ENCODE data around the gene NRP1.

NRP1 gene

GRCh38 chr10:33352175-33352574, 17.7 kb upstream of the NRP1 start:
- no peak overlapping the region for H2BK15ac ChIP-seq (ENCODE audit: low read length)
- no peak overlapping the region for H3K4me3 ChIP-seq (ENCODE audit: low read length in 2 of 2)

DNA sequence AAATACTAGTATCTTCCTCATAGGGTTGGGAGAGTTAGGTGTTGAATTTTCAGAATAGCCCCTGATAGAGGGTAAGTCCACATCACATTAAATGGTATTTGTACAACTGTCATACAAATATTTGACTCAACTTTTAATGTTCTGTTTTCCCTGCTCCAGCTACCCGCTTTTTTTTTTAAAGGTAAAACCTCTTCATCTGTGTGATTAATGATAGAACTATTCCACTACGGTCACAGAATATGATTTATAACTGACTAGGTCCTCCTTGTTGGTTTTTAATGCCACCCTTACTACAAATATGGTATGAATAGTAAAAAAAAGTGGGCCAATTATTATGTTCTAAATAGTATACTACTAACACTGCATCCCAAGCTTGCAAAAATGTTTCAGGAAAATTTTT, 15.6 kb upstream of the NRP1 start:
- H3K9me3 ChIP-seq (replicated peaks in 1 of 2; ENCODE audit: control insufficient read depth in 2 of 2, insufficient read depth in 1 of 2, low read depth in 1 of 2, low read length in 2 of 2): peaks cover 0 to 2% of the 10 kb centered on the region in 2 donors
- no peaks in the 10 kb centered on the region for H3K36me3 ChIP-seq (replicated peaks in 1 of 2; ENCODE audit: control insufficient read depth in 2 of 2, insufficient read depth in 2 of 2, low read length in 2 of 2)
- H4K8ac ChIP-seq (ENCODE audit: low read depth, low read length): no peak overlapping the region
- H3K79me1 ChIP-seq (ENCODE audit: low read depth, low read length): no peaks in the 10 kb centered on the region
- no peaks in the 10 kb centered on the region for H3K27me3 ChIP-seq (ENCODE audit: control insufficient read depth in 3 of 3, insufficient read depth in 3 of 3, low read depth in 1 of 3, low read length in 3 of 3)
- H3K4me3 ChIP-seq (ENCODE audit: low read length in 2 of 2): no peak overlapping the region
- no peak overlapping the region for H2BK5ac ChIP-seq (ENCODE audit: low read length)
- no peak overlapping the region for H2AK5ac ChIP-seq (ENCODE audit: low read depth, low read length)
- WGBS, 2 donors (ENCODE audit: extremely low coverage in 2 of 2, insufficient read length in 2 of 2, insufficient replicate concordance in 1 of 2): no CpG with 5 or more reads among the region's 2 CpGs
- H3K9ac ChIP-seq (ENCODE audit: low read depth, low read length, poor library complexity): no peak overlapping the region
- H3K23ac ChIP-seq (ENCODE audit: low read depth, low read length, poor library complexity): no peak overlapping the region
- H3K14ac ChIP-seq (ENCODE audit: low read length): no peak overlapping the region
- H3K27ac ChIP-seq (replicated peaks; ENCODE audit: low read length): no peak overlapping the region
- no peak overlapping the region for H2AFZ ChIP-seq (ENCODE audit: low read length)
- DNase-seq (ENCODE audit: low spot score): no peak
- no peak overlapping the region for H3K4ac ChIP-seq (ENCODE audit: low read length)
- H2BK120ac ChIP-seq (ENCODE audit: low read depth, low read length): no peak overlapping the region
- no peak overlapping the region for H3K18ac ChIP-seq (ENCODE audit: low read length)
- no peak overlapping the region for H4K91ac ChIP-seq (ENCODE audit: low read depth, low read length, poor library complexity)
- no peak overlapping the region for H3K4me2 ChIP-seq (ENCODE audit: insufficient read depth, low read length, poor library complexity, severe bottlenecking)
- H2BK12ac ChIP-seq (ENCODE audit: low read length): no peak overlapping the region
- no peaks in the 10 kb centered on the region for H3K4me1 ChIP-seq (ENCODE audit: control insufficient read depth in 2 of 2, insufficient read depth in 1 of 2, low read depth in 1 of 2, low read length in 2 of 2)
- no peak overlapping the region for H2BK15ac ChIP-seq (ENCODE audit: low read length)

More at GRCh38 chr10:33352175-33352574, 17.7 kb upstream of the NRP1 start:
- Histone ChIP-seq H3K9ac (ENCODE audit: low read depth, low read length, poor library complexity) (no peak overlapping the region), H3K27ac (replicated peaks; ENCODE audit: low read length) (no peak overlapping the region), H3K4me1 (ENCODE audit: control insufficient read depth in 2 of 2, insufficient read depth in 1 of 2, low read depth in 1 of 2, low read length in 2 of 2) (no peaks in the 10 kb centered on the region), H2AK5ac (ENCODE audit: low read depth, low read length) (no peak overlapping the region), H4K91ac (ENCODE audit: low read depth, low read length, poor library complexity) (no peak overlapping the region), H2BK120ac (ENCODE audit: low read depth, low read length) (no peak overlapping the region), H4K8ac (ENCODE audit: low read depth, low read length) (no peak overlapping the region), H3K9me3 (replicated peaks in 1 of 2; ENCODE audit: control insufficient read depth in 2 of 2, insufficient read depth in 1 of 2, low read depth in 1 of 2, low read length in 2 of 2) (peaks cover 0 to 2% of the 10 kb centered on the region in 2 donors), H3K4ac (ENCODE audit: low read length) (no peak overlapping the region), H3K4me2 (ENCODE audit: insufficient read depth, low read length, poor library complexity, severe bottlenecking) (no peak overlapping the region), H3K14ac (ENCODE audit: low read length) (no peak overlapping the region), H2BK12ac (ENCODE audit: low read length) (no peak overlapping the region), H3K27me3 (ENCODE audit: control insufficient read depth in 3 of 3, insufficient read depth in 3 of 3, low read depth in 1 of 3, low read length in 3 of 3) (no peaks in the 10 kb centered on the region), H3K23ac (ENCODE audit: low read depth, low read length, poor library complexity) (no peak overlapping the region), H3K79me1 (ENCODE audit: low read depth, low read length) (no peaks in the 10 kb centered on the region), H3K36me3 (replicated peaks in 1 of 2; ENCODE audit: control insufficient read depth in 2 of 2, insufficient read depth in 2 of 2, low read length in 2 of 2) (no peaks in the 10 kb centered on the region), H2BK5ac (ENCODE audit: low read length) (no peak overlapping the region), H2AFZ (ENCODE audit: low read length) (no peak overlapping the region), H3K18ac (ENCODE audit: low read length) (no peak overlapping the region)
- DNase-seq (ENCODE audit: low spot score): no peak
- WGBS, 2 donors (ENCODE audit: extremely low coverage in 2 of 2, insufficient read length in 2 of 2, insufficient replicate concordance in 1 of 2): no CpG with 5 or more reads among the region's 3 CpGs

DNA sequence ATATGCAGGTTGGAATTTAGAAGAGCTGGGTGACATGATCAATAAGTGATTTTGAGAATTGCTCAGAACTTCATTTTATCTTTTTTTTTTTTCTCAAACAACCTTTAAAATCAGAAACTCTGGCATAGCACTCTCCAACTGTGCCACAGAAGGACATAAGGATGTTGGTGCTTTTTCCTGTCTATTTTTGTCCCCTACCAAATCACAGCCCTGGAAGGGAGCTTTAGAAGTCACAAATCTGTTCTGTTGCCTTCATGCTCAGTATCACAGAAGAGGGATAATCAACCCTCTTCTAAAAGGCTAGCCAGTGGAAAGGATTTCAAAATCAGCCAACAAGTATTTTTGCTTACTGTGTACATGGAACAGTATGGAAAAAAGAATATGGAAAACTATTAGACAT, 14.8 kb upstream of the NRP1 start:
- no peak overlapping the region for H3K4me3 ChIP-seq (ENCODE audit: low read length in 2 of 2)
- H4K8ac ChIP-seq (ENCODE audit: low read depth, low read length): no peak overlapping the region
- H3K4me2 ChIP-seq (ENCODE audit: insufficient read depth, low read length, poor library complexity, severe bottlenecking): no peak overlapping the region
- peaks cover 0 to 7% of the 10 kb centered on the region in 2 donors for H3K9me3 ChIP-seq (replicated peaks in 1 of 2; ENCODE audit: control insufficient read depth in 2 of 2, insufficient read depth in 1 of 2, low read depth in 1 of 2, low read length in 2 of 2)
- no peak overlapping the region for H3K9ac ChIP-seq (ENCODE audit: low read depth, low read length, poor library complexity)
- no peak overlapping the region for H3K18ac ChIP-seq (ENCODE audit: low read length)
- H2BK12ac ChIP-seq (ENCODE audit: low read length): no peak overlapping the region
- no peak overlapping the region for H3K23ac ChIP-seq (ENCODE audit: low read depth, low read length, poor library complexity)
- H3K79me1 ChIP-seq (ENCODE audit: low read depth, low read length): no peaks in the 10 kb centered on the region
- H3K27me3 ChIP-seq (ENCODE audit: control insufficient read depth in 3 of 3, insufficient read depth in 3 of 3, low read depth in 1 of 3, low read length in 3 of 3): no peaks in the 10 kb centered on the region
- H2AFZ ChIP-seq (ENCODE audit: low read length): no peak overlapping the region
- no peaks in the 10 kb centered on the region for H3K4me1 ChIP-seq (ENCODE audit: control insufficient read depth in 2 of 2, insufficient read depth in 1 of 2, low read depth in 1 of 2, low read length in 2 of 2)
- DNase-seq (ENCODE audit: low spot score): no peak
- no peaks in the 10 kb centered on the region for H3K36me3 ChIP-seq (replicated peaks in 1 of 2; ENCODE audit: control insufficient read depth in 2 of 2, insufficient read depth in 2 of 2, low read length in 2 of 2)
- no peak overlapping the region for H2AK5ac ChIP-seq (ENCODE audit: low read depth, low read length)
- no peak overlapping the region for H4K91ac ChIP-seq (ENCODE audit: low read depth, low read length, poor library complexity)
- H3K4ac ChIP-seq (ENCODE audit: low read length): no peak overlapping the region
- H2BK15ac ChIP-seq (ENCODE audit: low read length): no peak overlapping the region
- no peak overlapping the region for H2BK5ac ChIP-seq (ENCODE audit: low read length)
- H2BK120ac ChIP-seq (ENCODE audit: low read depth, low read length): no peak overlapping the region
- no peak overlapping the region for H3K14ac ChIP-seq (ENCODE audit: low read length)
- H3K27ac ChIP-seq (replicated peaks; ENCODE audit: low read length): no peak overlapping the region

GRCh38 chr10:33347211-33347610, 12.7 kb upstream of the NRP1 start:
- Histone ChIP-seq H2AFZ (ENCODE audit: low read length) (no peak overlapping the region), H3K79me1 (ENCODE audit: low read depth, low read length) (no peaks in the 10 kb centered on the region), H3K27ac (replicated peaks; ENCODE audit: low read length) (no peak overlapping the region), H2BK12ac (ENCODE audit: low read length) (no peak overlapping the region), H2BK120ac (ENCODE audit: low read depth, low read length) (no peak overlapping the region), H2BK15ac (ENCODE audit: low read length) (no peak overlapping the region), H4K8ac (ENCODE audit: low read depth, low read length) (no peak overlapping the region), H3K23ac (ENCODE audit: low read depth, low read length, poor library complexity) (no peak overlapping the region), H3K9me3 (replicated peaks in 1 of 2; ENCODE audit: control insufficient read depth in 2 of 2, insufficient read depth in 1 of 2, low read depth in 1 of 2, low read length in 2 of 2) (peaks cover 0 to 7% of the 10 kb centered on the region in 2 donors), H3K36me3 (replicated peaks in 1 of 2; ENCODE audit: control insufficient read depth in 2 of 2, insufficient read depth in 2 of 2, low read length in 2 of 2) (no peaks in the 10 kb centered on the region), H3K18ac (ENCODE audit: low read length) (no peak overlapping the region), H3K14ac (ENCODE audit: low read length) (no peak overlapping the region), H3K27me3 (ENCODE audit: control insufficient read depth in 3 of 3, insufficient read depth in 3 of 3, low read depth in 1 of 3, low read length in 3 of 3) (no peaks in the 10 kb centered on the region), H3K9ac (ENCODE audit: low read depth, low read length, poor library complexity) (no peak overlapping the region), H3K4me3 (ENCODE audit: low read length in 2 of 2) (no peak overlapping the region), H3K4me1 (ENCODE audit: control insufficient read depth in 2 of 2, insufficient read depth in 1 of 2, low read depth in 1 of 2, low read length in 2 of 2) (peaks cover 0 to 1% of the 10 kb centered on the region in 2 donors), H2BK5ac (ENCODE audit: low read length) (no peak overlapping the region), H2AK5ac (ENCODE audit: low read depth, low read length) (no peak overlapping the region), H3K4ac (ENCODE audit: low read length) (no peak overlapping the region), H4K91ac (ENCODE audit: low read depth, low read length, poor library complexity) (no peak overlapping the region), H3K4me2 (ENCODE audit: insufficient read depth, low read length, poor library complexity, severe bottlenecking) (no peak overlapping the region)
- no peak for DNase-seq (ENCODE audit: low spot score)
- no CpG with 5 or more reads among the region's 2 CpGs for WGBS, 2 donors (ENCODE audit: extremely low coverage in 2 of 2, insufficient read length in 2 of 2, insufficient replicate concordance in 1 of 2)

Data from neuronal stem cell (in vitro differentiated cells).